Activated CD4-positive, alpha-beta memory T cell treated with anti-CD3 and anti-CD28 coated beads for 36 hours (primary cell): ENCODE measurements around the gene EXTL2. TPM values are rescaled to one million over a fixed set of nuclear protein-coding genes. Genes with fewer than 3 reads are reported as not detected.

Source experiments
- total RNA-seq, 2 experiments: library from RNA; stranded (reverse); gene quantifications; one replicate each; pipeline ENCODE4 v1.2.3, GENCODE V29; 2021

The EXTL2 gene
- total RNA-seq, 2 experiments from 2014 or later = 3.0 to 3.9 TPM

Other genes with a start within 250 kb of the EXTL2 start
- gene VCAM1, start 175.1 kb downstream of the EXTL2 start, total RNA-seq = not detected
- 10 to 100 TPM; 40.0 to 43.4 TPM for gene SLC30A7, start 1.2 kb upstream of the EXTL2 start, total RNA-seq
- 10 to 100 TPM; 56.5 to 59.6 TPM for gene DPH5, start 130.9 kb upstream of the EXTL2 start, total RNA-seq